Measurements from ENCODE around the gene AP3D1. TPM values are rescaled to one million over a fixed set of nuclear protein-coding genes. Genes with fewer than 3 reads are reported as not detected.

AP3D1 gene
- total RNA-seq, 1 donor from 2014 or later = 69.6 TPM

Other genes with a start within 250 kb of the AP3D1 start
- gene ADAT3, start 246.2 kb downstream of the AP3D1 start, total RNA-seq = 2.1 TPM
- 16.2 TPM for gene SCAMP4, start 246.2 kb downstream of the AP3D1 start, total RNA-seq
- 24.3 TPM for gene CSNK1G2, start 210.4 kb downstream of the AP3D1 start, total RNA-seq
- gene BTBD2, start 135.9 kb downstream of the AP3D1 start, total RNA-seq = 56.3 TPM
- 238 TPM for gene MKNK2, start 100.3 kb downstream of the AP3D1 start, total RNA-seq
- gene MOB3A, start 55.2 kb downstream of the AP3D1 start, total RNA-seq = 15.6 TPM
- gene IZUMO4, start 54.7 kb downstream of the AP3D1 start, total RNA-seq = 1.7 TPM
- 9.6 TPM for gene DOT1L, start 12.4 kb upstream of the AP3D1 start, total RNA-seq
- 59.6 TPM for gene PLEKHJ1, start 84.8 kb upstream of the AP3D1 start, total RNA-seq
- 30.0 TPM for gene SF3A2, start 85.3 kb upstream of the AP3D1 start, total RNA-seq
- 0.24 TPM for gene AMH, start 97.8 kb upstream of the AP3D1 start, total RNA-seq
- gene JSRP1, start 104.9 kb upstream of the AP3D1 start, total RNA-seq = 0.35 TPM
- gene PEAK3, start 130.6 kb upstream of the AP3D1 start, total RNA-seq = 0.70 TPM
- gene LINGO3, start 156.6 kb upstream of the AP3D1 start, total RNA-seq = not detected
- 37.3 TPM for gene LSM7, start 177.0 kb upstream of the AP3D1 start, total RNA-seq
- gene SPPL2B, start 177.1 kb upstream of the AP3D1 start, total RNA-seq = 23.9 TPM
- gene TMPRSS9, start 208.7 kb upstream of the AP3D1 start, total RNA-seq = not detected

All from Right ventricle myocardium superior (tissue), 1 donor.